ENCODE data around the gene SFT2D1.

Gene SFT2D1

DNA sequence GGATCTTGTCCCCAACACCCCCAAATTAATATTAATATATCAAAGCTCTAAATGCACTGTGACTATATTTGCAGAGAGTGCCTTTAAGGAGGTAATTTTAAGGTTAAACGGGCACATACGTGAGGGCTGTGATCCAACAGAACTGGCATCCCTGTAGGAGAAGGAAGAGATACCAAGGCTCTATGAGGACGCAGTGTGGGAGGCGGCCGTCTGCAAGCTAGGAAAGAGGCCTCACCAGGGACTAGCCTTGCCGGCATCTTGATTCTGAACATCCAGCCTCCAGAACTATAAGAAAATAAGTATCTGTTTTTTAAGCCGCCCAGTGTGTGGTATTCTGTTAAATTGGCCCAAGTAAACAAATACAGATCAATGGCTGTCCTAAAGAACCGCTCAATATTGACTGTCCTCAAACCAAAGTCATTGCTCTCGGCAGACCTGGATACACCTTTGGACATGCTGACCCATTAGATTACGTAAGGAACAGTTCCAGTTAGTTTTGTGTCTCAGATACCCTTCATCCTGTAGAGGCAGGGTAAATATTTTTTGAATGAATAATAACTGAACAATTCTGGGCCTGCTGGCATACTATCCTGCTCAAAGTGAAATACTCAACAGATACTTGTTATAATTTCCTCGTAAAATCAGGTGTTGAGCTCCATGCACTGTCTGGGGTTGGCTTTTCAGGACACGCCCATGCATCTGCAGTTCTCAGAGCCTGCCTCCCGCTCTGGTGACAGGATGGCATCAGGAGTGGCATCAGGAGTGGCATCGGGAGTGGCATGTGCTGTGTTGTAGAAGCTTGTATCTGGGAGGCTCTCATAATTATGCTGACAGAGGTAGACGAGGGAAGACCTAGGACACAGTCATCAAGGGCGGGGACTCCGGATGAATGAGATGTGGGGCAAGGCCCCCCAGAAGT is 40.5 kb downstream of the SFT2D1 start:
- Mint-ChIP-seq H3K27me3 (peaks cover 32 to 44% of the 10 kb centered on the region in 2 donors), H3K4me3 (no peak overlapping the region), H3K36me3 (no peaks in the 10 kb centered on the region), H3K27ac (no peak overlapping the region), H3K9me3 (no peaks in the 10 kb centered on the region), H3K4me1 (peaks cover 0 to 3% of the 10 kb centered on the region in 2 donors)
- no peak for DNase-seq
- no peak for ATAC-seq (replicated peaks)

DNA sequence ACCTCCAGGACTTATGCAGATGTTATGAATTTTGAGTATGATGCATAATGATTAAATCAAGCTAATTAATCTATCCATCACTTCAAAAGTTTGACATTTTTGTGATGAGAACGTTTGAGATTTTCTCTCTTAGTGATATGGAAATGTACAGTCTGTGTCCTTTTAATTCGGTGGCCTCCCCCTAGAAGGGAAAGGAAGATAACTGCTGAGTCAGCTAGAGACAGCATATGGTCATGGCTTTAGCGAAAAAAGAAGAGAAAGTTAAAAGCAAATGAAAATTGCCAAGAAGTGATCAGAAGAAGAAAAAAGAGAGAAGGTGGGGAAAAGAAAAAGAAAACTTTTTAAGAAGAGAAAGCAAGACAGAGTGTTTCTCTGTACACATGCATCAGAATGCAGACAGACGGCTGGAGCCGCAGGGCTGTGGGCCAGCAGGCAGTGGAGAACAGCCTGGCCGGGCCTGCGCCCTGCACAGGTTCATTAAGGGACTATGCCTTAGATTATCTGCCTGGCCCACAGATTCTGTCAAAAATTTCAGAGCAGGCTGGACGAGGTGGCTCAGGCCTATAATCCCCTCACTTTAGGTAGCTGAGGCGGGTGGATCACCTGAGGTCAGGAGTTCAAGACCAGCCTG is 41.9 kb downstream of the SFT2D1 start:
- Mint-ChIP-seq H3K4me1 (no peaks in the 10 kb centered on the region), H3K27me3 (peaks cover 28 to 44% of the 10 kb centered on the region in 2 donors), H3K4me3 (no peak overlapping the region), H3K36me3 (no peaks in the 10 kb centered on the region), H3K9me3 (no peaks in the 10 kb centered on the region), H3K27ac (no peak overlapping the region)
- DNase-seq, result no peak
- no peak for ATAC-seq (replicated peaks)

DNA sequence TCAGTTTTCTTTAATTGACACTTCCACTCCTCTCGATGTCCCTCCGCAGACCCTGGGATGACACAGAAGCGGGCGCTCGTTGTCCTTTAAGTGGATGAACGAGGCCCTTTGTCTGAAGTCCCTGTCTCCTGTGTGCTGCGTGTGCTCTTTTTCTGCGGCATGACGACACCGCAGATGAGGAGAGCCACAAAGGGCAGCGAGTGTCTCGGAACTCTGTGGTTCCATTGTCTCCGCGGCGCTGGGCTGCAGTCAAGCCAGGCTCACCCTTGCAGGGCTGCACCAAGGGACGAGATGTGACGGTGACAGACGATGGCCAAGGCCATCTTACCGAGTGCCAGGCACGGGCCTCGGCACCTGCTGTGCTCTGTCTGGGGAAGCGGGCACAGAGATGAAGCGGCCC is 44.7 kb downstream of the SFT2D1 start:
- Mint-ChIP-seq H3K27ac (no peak overlapping the region), H3K4me3 (no peak overlapping the region), H3K9me3 (no peaks in the 10 kb centered on the region), H3K27me3 (peaks cover 23 to 28% of the 10 kb centered on the region in 2 donors), H3K4me1 (peaks cover 3 to 7% of the 10 kb centered on the region in 2 donors), H3K36me3 (no peaks in the 10 kb centered on the region)
- ATAC-seq (replicated peaks) (no peak), DNase-seq (no peak)

DNA sequence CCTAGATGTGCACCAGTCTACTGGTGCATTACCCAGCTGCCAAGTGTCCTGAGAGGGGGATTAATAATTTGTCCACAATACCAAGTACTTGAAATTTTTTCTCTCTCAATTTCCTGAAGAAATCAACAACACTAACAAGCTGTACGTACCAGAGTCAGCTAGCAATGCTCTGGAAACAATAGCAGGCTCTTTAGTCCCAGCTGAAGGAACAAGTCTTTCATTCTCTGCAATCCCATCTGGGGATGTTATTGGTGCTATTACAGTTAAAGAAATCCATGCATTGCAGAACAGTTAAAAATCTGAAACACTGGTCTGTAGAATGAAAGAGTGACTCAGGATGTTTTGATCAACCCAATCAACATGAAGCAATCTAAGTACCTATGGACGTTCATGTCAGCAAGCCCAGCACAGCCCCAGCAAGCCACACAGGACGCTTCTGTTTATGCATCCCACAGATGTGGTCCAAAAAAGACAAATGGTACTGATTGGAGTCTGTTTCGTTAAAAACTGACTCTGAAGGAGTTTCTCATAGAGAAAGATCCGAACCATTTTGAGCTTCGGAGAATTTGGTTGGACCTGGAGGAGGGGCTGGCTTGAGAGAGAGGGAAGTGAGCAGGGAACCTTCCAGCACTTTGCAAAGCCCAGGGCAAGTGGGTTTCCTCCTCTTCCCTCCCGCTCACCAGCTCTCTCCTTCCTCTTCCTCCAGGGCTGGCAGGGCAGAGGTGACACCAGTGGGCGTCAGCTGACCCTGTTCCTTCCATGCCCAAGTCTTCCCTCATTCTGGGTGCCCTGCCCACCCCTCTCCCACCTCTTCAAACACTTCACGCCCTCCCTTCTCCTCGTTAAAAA is 46.1 kb downstream of the SFT2D1 start:
- Mint-ChIP-seq H3K9me3 (no peaks in the 10 kb centered on the region), H3K27ac (no peak overlapping the region), H3K4me3 (no peak overlapping the region), H3K27me3 (peaks cover 17 to 27% of the 10 kb centered on the region in 2 donors), H3K4me1 (peaks cover 3 to 7% of the 10 kb centered on the region in 2 donors), H3K36me3 (no peaks in the 10 kb centered on the region)
- no peak for DNase-seq
- no peak for ATAC-seq (replicated peaks)

DNA sequence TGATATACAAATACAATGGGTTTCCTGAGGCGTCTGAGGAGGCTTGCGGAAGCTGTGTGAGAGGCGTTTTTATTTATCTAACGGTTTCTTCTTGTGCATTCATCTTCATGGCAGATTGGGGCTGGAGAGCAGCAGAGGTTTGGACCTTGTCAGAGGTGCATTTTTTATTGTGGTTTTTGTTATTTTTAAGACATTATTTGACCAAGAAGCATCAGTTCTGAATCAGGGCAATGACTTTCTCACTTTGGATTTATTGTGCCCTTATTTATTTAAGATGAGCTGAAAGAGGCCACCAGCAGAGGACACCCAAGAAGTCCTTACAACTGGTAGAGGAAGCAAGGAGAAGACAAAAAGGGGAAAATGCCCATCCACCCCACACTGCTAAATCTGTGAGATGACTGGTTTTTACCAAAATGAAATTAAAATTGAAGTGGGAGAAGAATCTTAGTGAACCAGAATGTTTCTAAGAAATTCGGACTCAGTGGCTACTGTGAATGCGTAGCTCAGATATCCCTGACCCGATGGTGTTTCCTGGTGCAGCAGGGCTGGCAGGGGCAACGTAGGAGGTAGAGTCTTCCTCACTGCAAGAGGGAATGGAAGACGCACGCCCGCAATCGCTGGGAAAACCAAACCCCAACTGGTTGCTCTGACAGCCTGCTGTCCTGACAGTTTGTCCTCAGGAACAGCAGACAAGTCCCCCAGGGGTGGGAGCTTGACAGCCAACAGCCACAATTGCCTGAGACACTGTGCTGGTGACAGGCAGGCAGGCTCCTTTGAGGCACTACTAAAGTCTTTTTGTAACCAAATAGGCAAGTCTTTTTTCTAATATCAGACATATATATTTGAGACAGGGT is 48.4 kb downstream of the SFT2D1 start:
- Mint-ChIP-seq H3K4me3 (no peak overlapping the region), H3K36me3 (no peaks in the 10 kb centered on the region), H3K9me3 (no peaks in the 10 kb centered on the region), H3K27me3 (peaks cover 14 to 19% of the 10 kb centered on the region in 2 donors), H3K27ac (no peak overlapping the region), H3K4me1 (peaks cover 3 to 7% of the 10 kb centered on the region in 2 donors)
- no peak for DNase-seq
- no peak for ATAC-seq (replicated peaks)

DNA sequence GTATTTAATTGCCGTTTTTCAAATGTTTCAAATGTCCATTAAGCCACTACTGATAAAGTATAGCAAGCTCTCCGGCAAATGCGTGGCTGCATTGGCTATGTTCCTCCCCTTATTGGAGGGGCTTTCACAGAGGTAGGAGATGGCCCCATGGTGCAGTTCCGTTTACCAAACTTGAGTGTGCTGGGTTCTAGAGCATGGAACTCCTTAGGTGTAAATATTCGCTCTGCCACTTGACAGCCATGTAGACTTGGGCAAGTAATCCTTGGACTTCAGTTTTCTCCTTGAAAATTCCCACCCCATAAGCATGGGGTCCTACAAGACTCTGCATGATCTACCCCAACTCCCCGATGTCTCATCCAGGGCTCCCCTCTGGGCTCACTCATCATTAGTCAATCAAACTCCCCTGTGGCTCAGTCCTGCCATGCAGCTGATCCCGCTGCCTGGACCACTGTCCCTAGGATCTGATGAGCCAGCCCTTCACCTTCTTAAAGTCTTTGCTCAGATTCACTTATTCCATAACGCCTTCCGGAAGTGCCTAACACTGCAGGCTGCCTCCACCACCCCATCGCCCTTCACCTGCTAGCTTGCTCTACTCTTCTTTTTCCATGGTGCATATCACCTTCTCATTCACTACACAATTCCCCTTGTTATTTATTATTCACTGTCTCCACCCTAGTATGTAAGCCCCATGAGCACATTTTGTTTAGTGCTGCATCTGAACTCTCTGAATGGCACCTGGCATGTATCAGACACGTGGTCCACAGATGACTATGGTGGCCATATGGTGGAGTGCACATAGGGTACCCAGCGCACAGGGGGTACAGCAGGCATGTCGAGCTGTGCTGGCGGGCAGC is 52.9 kb downstream of the SFT2D1 start:
- no peak overlapping the region for H3K27ac Mint-ChIP-seq
- ATAC-seq (replicated peaks), result no peak
- no peak overlapping the region for H3K4me3 Mint-ChIP-seq
- H3K27me3 Mint-ChIP-seq, result peaks cover 6 to 10% of the 10 kb centered on the region in 2 donors
- no peak for DNase-seq
- peaks cover 0 to 2% of the 10 kb centered on the region in 2 donors for H3K36me3 Mint-ChIP-seq
- H3K4me1 Mint-ChIP-seq, result peaks cover 10 to 20% of the 10 kb centered on the region in 2 donors
- H3K9me3 Mint-ChIP-seq, result peaks cover 0 to 2% of the 10 kb centered on the region in 2 donors

DNA sequence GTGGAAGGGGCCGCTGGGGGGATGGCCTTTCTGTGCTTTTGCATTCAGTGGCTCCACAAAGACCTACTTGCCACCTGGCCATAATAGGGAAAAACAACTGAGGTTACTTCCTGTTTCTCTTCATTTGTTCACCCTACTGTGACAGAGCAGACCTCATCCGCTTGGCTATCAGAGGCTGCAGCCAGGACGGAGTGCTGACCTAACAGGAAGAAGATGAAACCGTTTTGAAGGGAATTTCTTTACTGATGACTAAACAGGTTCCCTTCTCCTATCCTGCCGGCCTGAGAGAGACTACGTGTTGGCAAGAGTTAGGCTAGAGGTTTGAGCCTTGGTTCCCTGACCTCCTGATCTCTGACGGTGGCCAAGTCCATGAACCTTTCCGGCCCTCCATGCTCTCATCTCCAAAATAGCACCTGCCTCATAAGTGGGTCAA is 55.5 kb downstream of the SFT2D1 start:
- peaks cover 3 to 10% of the 10 kb centered on the region in 2 donors for H3K27me3 Mint-ChIP-seq
- peak overlapping the region; percentile 44 for H3K4me3 Mint-ChIP-seq
- peaks cover 10 to 20% of the 10 kb centered on the region in 2 donors for H3K4me1 Mint-ChIP-seq
- DNase-seq (peak; percentile 44), ATAC-seq (replicated peaks) (peak; percentile 95)
- peaks cover 0 to 2% of the 10 kb centered on the region in 2 donors for H3K36me3 Mint-ChIP-seq
- H3K27ac Mint-ChIP-seq, result peak overlapping the region; percentile 75
- peaks cover 0 to 2% of the 10 kb centered on the region in 2 donors for H3K9me3 Mint-ChIP-seq

DNA sequence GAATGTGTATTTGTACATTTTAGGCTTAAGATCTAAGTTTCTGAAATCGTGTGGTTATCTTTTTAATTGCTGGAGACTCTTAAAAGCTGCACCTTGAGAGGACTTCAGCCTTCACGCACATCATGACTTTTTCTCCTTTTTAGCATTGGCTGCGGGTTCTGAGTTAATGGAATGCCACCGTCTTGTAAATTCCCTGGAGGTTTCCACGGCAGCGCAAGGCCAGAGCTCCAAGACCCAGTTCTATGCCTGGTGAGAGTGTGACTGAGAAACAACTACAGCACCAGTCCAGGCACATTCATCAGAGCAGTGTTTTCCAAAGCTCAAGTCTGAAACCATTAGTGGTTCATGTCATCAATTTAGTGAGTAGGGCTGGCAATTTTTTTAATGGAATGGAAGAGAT is 57.1 kb downstream of the SFT2D1 start:
- no peak overlapping the region for H3K4me3 Mint-ChIP-seq
- H3K4me1 Mint-ChIP-seq, result peaks cover 14 to 20% of the 10 kb centered on the region in 2 donors
- DNase-seq, result no peak
- H3K36me3 Mint-ChIP-seq, result peaks cover 0 to 2% of the 10 kb centered on the region in 2 donors
- H3K9me3 Mint-ChIP-seq, result peaks cover 0 to 2% of the 10 kb centered on the region in 2 donors
- no peak for ATAC-seq (replicated peaks)
- H3K27ac Mint-ChIP-seq, result no peak overlapping the region
- peaks cover 3 to 8% of the 10 kb centered on the region in 2 donors for H3K27me3 Mint-ChIP-seq

DNA sequence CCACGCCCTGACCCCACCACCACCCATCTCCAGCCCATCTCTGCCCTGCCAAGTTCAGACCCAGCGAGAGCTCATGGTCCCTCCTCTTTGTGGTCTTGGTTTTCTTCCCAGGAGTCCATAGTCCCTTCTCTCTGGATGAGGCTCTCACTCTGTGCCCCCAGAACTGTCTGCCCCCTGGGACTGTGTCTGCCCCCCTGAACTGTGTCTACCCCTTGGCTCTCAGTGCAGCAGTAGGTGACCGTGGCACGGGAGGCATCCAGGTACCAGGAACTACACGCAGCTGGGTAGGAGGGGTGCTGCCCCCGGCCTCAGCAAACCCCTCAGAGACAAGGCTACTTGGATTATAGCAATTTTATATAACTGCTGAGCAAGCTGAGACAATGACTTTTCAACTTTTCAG is 57.7 kb downstream of the SFT2D1 start:
- Mint-ChIP-seq H3K4me3 (no peak overlapping the region), H3K36me3 (peaks cover 0 to 2% of the 10 kb centered on the region in 2 donors), H3K4me1 (peaks cover 15 to 20% of the 10 kb centered on the region in 2 donors), H3K27me3 (peaks cover 4 to 6% of the 10 kb centered on the region in 2 donors), H3K27ac (no peak overlapping the region), H3K9me3 (peaks cover 0 to 2% of the 10 kb centered on the region in 2 donors)
- ATAC-seq (replicated peaks) (no peak), DNase-seq (no peak)

DNA sequence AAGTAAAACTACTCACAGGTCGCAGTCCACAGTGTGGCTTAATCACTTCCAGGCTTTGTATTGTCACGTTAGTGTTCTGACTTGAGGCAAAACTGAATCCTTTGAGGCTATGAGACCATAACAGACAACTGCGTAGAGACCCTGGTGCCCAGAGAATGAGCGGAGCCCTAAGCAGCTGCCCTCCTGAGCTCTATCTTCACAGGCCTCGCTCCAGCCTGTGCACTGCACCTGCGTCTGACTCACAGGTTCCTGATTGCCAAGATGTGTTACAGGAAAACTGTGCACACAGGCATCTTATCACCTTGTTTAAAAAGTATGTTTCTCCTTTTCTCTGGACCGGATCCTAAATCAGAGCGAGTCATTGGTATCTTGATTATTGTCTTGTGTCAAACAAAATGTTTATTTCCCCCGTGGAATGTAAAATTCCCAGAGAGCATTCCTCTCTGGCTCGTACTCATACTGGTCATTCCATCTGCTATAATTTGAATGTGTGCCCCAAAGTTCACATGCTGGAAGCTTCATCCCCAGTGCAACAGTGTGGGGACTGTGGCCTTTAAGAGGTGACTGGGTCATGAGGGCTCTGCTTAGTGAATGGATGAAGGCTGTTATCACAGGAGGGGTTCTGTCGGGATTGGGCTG is 59.8 kb downstream of the SFT2D1 start:
- ATAC-seq (replicated peaks), result no peak
- DNase-seq, result no peak
- peaks cover 3 to 6% of the 10 kb centered on the region in 2 donors for H3K27me3 Mint-ChIP-seq
- H3K4me3 Mint-ChIP-seq, result no peak overlapping the region
- no peak overlapping the region for H3K27ac Mint-ChIP-seq
- peaks cover 0 to 2% of the 10 kb centered on the region in 2 donors for H3K9me3 Mint-ChIP-seq
- H3K36me3 Mint-ChIP-seq, result peaks cover 0 to 2% of the 10 kb centered on the region in 2 donors
- peaks cover 19 to 20% of the 10 kb centered on the region in 2 donors for H3K4me1 Mint-ChIP-seq

DNA sequence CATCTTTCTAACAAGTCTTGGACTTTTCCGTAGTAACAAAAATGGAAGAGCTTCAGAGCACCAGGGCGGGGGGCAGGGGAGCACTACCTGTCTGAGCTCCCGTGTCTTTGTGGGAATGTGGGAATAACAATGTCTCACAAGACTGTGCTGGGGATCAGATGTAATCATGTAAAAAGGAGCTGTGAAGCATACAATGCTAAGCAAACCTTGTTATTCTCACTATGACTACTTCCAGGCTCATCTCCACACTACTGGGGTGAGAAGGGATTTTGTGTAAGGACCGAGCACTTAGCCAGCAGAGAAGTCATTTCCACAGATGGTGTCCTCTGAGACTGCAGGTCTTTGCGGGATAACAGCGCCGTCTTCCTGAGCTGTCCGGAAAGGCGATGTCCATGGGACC is 61.2 kb downstream of the SFT2D1 start:
- Mint-ChIP-seq H3K27me3 (peaks cover 7 to 14% of the 10 kb centered on the region in 2 donors), H3K36me3 (no peaks in the 10 kb centered on the region), H3K9me3 (no peaks in the 10 kb centered on the region), H3K27ac (no peak overlapping the region), H3K4me1 (peaks cover 14 to 15% of the 10 kb centered on the region in 2 donors), H3K4me3 (no peak overlapping the region)
- no peak for DNase-seq
- peak in 1 of 2 donors; percentile 40 for ATAC-seq (replicated peaks)

DNA sequence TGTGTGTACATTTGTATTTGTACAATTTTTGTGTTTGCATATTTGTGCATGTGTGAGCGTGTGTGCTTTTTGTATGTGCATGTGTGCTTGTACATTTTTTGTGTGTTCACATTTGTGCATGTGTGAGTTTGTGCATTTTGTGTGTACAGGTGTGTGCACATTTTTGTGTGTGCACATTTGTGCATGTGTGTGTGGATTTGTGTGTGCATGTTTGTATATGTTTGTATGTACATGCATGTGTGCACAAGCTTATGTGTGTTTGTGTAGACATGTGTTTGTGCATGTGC is 63.0 kb downstream of the SFT2D1 start:
- Mint-ChIP-seq H3K4me3 (no peak overlapping the region), H3K27ac (no peak overlapping the region), H3K36me3 (no peaks in the 10 kb centered on the region), H3K4me1 (peaks cover 15 to 18% of the 10 kb centered on the region in 2 donors), H3K27me3 (peaks cover 11 to 23% of the 10 kb centered on the region in 2 donors), H3K9me3 (no peaks in the 10 kb centered on the region)
- DNase-seq (no peak), ATAC-seq (replicated peaks) (no peak)

All from stimulated activated naive B cell treated with anti-CD40 and anti-IgM and Interleukin-4, amounts not matched to agents 10 μg/mL and 1 μg/mL and 100 μg/mL, for 72 hours (primary cell).